MCF 10A (cell line): Measurements from ENCODE around the gene ELK3. TPM values are rescaled to one million over a fixed set of nuclear protein-coding genes. Genes with fewer than 3 reads are reported as not detected.

ENCODE experiments used
- BruUV-seq: library from RNA; stranded (reverse); fragments of 400-500 nt; replicated peaks from 2 replicates; lab custom pipeline; 2021; lab: Mats Ljungman, UMichigan
- CTCF ChIA-PET: fragments of 300-600 bp; sonication (Branson Sonifier 250); formaldehyde crosslinking; extraction: SDS; loops from one replicate; lab custom pipeline; 2021; ENCODE audit warnings: antibody characterized with exemption, inconsistent platforms; lab: Yijun Ruan, JAX
- POLR2A ChIA-PET: fragments of 300-600, 350-650 bp; sonication (Branson Sonifier 250); formaldehyde crosslinking; extraction: SDS; loops from one replicate; lab custom pipeline; 2020; ENCODE audit warnings: antibody characterized with exemption, inconsistent platforms; lab: Yijun Ruan, JAX
- DNase-seq: peaks from one replicate; pipeline ENCODE4 v3.0.0-alpha.2; 2018; ENCODE audit not compliant: unreplicated experiment
- H3K27ac Mint-ChIP-seq: one replicate; pipeline ENCODE4 v1.8.0; 2022; ENCODE audit warnings: mild to moderate bottlenecking, low read depth, mixed read lengths; ENCODE audit not compliant: unreplicated experiment
- H3K27me3 Mint-ChIP-seq: one replicate; pipeline ENCODE4 v1.8.0; 2022; ENCODE audit warnings: mixed read lengths; ENCODE audit not compliant: insufficient read depth, unreplicated experiment
- H3K36me3 Mint-ChIP-seq: one replicate; pipeline ENCODE4 v1.8.0; 2022; ENCODE audit warnings: mild to moderate bottlenecking, moderate library complexity, mixed read lengths; ENCODE audit not compliant: insufficient read depth, unreplicated experiment
- H3K4me1 Mint-ChIP-seq: one replicate; pipeline ENCODE4 v1.8.0; 2022; ENCODE audit warnings: mixed read lengths; ENCODE audit not compliant: insufficient read depth, unreplicated experiment
- H3K4me3 Mint-ChIP-seq: one replicate; pipeline ENCODE4 v1.8.0; 2022; ENCODE audit warnings: mild to moderate bottlenecking, moderate library complexity, mixed read lengths; ENCODE audit not compliant: unreplicated experiment
- H3K9me3 Mint-ChIP-seq: one replicate; pipeline ENCODE4 v1.8.0; 2022; ENCODE audit warnings: mixed read lengths; ENCODE audit not compliant: unreplicated experiment
- intact Hi-C: fragments of 100-400 bp; cut with micrococcal nuclease; formaldehyde crosslinking; loops from 2 replicates; pipeline ENCODE4 v1.14.1; 2022
- total RNA-seq: library from RNA; stranded (reverse); gene quantifications from 2 replicates; pipeline ENCODE4 v1.2.3, GENCODE V29; 2022
- TF ChIP-seq, protein P1 (sequence below): fragments of 200-600 bp; IDR thresholded peaks from one replicate; pipeline ENCODE4 v1.8.0; 2022; ENCODE audit warnings: antibody characterized with exemption, mild to moderate bottlenecking; ENCODE audit not compliant: unreplicated experiment

Gene ELK3
- total RNA-seq, 1 experiment from 2014 or later = 50.1 TPM

DNA sequence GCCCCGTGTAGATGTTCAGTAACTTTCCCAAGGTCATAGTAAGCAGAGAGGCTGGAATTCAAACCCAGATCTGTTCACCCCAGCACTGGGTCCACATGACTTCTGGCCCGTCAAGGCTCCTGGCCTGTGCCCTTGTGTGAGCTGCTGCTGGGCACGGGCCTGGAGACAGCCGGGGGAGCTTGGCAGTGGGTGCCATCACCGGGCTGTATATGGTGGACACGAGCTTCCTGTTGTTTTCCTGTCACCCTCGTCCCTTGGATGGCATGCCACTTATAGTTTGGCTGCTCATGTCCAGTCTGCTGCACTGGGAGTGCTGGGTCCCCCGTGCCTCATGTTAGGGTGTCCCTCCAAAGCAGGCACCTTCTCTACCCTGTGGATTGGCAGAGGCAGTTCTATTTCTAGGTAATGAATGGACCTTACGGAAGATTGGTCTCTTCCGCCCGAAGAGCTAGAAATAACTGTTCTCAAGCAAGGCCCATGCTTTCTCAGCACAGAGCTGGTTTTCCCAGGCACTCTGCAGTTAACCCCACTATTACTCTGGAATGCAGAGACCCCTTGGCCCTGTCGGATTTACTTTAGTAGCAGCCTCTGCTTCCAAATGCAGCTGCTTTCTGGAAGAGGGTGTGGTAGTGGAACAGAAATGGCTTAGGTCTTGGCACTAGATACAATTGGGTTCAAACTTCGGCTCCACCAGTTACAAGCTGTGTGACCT is 44.3 kb downstream of the ELK3 start:
- Mint-ChIP-seq H3K4me1 (peaks cover 53% of the 10 kb centered on the region), H3K27ac (peak overlapping the region; percentile 95), H3K36me3 (peaks cover 42% of the 10 kb centered on the region), H3K27me3 (no peaks in the 10 kb centered on the region), H3K9me3 (no peaks in the 10 kb centered on the region), H3K4me3 (no peak overlapping the region)
- DNase-seq = no peak
- intact Hi-C loops = no loop called here
- TF ChIP-seq, protein P1, sequence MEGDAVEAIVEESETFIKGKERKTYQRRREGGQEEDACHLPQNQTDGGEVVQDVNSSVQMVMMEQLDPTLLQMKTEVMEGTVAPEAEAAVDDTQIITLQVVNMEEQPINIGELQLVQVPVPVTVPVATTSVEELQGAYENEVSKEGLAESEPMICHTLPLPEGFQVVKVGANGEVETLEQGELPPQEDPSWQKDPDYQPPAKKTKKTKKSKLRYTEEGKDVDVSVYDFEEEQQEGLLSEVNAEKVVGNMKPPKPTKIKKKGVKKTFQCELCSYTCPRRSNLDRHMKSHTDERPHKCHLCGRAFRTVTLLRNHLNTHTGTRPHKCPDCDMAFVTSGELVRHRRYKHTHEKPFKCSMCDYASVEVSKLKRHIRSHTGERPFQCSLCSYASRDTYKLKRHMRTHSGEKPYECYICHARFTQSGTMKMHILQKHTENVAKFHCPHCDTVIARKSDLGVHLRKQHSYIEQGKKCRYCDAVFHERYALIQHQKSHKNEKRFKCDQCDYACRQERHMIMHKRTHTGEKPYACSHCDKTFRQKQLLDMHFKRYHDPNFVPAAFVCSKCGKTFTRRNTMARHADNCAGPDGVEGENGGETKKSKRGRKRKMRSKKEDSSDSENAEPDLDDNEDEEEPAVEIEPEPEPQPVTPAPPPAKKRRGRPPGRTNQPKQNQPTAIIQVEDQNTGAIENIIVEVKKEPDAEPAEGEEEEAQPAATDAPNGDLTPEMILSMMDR = no peak
- ChIA-PET CTCF (interaction anchor here (0.5 to 2.4 kb wide), 6 partner anchors 10 to 626 kb away, joined by 3 to 15 read pairs (median 4); no protein-coding TSS in a partner anchor), POLR2A (interaction anchor here (0.8 to 3.3 kb wide), 13 partner anchors 9 to 172 kb away, joined by 3 to 40 read pairs (median 4); partner anchors contain the start of gene CDK17)
- BruUV-seq = no TSS peak

DNA sequence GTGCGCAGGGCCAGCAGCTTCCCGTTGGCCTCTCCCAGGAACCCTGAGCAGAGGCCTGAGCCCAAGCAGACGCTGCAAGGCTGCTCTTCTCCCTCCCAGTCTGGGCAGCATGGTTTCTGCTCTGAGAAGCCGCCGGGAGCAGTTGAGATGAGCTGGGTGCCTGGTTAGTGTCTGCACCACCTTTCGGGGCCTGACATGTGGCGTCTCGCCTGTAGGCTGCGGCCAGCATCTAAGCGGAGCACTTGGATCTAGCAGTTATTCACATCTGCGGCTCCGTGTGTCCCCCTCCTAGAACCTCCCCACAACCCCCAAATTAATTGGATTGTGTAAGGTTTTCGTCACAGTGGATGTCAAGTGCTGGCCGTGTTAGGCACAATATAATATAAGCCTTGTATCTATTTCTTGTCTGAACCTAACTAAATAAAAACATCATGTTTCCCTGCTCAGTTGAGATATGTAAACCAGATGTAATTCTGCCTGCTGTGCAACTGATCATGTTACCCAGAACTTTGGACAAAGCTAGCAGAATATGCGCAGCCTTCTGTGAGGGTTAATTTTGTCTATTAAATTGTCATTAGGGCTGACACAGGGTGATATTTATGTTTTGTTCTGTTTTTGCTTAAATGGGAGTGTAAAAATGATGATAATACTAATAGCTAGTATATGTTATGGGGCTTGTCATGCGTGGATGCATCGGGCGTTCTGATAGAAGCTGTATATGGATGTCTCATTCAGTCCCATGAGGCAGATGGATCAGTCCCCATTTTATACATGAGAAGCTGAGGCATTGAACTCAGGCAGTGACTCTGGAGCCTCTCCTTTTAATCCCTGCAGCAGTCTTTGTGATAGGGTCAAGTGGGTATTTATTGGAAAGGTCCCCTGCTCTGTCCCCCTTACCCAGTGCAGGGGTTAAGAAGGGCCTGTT is 45.8 kb downstream of the ELK3 start:
- Mint-ChIP-seq H3K4me1 (peaks cover 40% of the 10 kb centered on the region), H3K9me3 (no peaks in the 10 kb centered on the region), H3K27ac (peak overlapping the region; percentile 75), H3K27me3 (no peaks in the 10 kb centered on the region), H3K36me3 (peaks cover 38% of the 10 kb centered on the region), H3K4me3 (no peak overlapping the region)
- ChIA-PET CTCF (interaction anchor here (0.6 to 1.3 kb wide), 6 partner anchors 14 to 159 kb away, joined by 3 to 5 read pairs (median 3); no protein-coding TSS in a partner anchor), POLR2A (interaction anchor here (1.7 to 3.3 kb wide), 3 partner anchors 9 to 160 kb away, joined by 4 to 40 read pairs (median 24); partner anchors contain the start of gene CDK17)
- intact Hi-C loops = no loop called here
- no TSS peak for BruUV-seq
- no peak for DNase-seq
- TF ChIP-seq, protein P1 = no peak

DNA sequence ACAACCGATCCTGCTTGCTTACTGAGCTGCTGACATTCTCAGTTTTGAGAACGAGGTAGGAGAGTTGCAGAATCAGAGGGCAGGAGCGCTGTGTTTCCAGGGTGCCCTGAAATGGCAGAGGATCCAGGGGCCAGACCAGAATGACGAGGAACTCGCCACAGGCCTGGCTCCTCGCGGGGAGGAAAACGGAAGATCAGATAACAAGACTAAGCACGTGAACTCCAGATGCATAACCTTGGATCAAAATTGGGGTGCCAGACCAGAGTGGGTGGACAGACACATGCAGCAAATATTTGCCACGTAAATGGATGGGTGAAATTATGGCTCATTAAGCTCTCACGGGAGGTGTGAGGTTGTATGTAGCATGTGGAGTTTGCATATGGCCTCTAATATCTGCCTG is 46.5 kb downstream of the ELK3 start:
- BruUV-seq = no TSS peak
- no peak for DNase-seq
- ChIA-PET POLR2A (interaction anchor here (0.6 kb wide), 1 partner anchor 205 kb away, joined by 3 read pairs; the partner anchor contains the start of gene LTA4H), CTCF (interaction anchor here (0.6 to 1.3 kb wide), 4 partner anchors 26 to 159 kb away, joined by 3 to 5 read pairs (median 3); no protein-coding TSS in a partner anchor)
- H3K4me3 Mint-ChIP-seq = no peak overlapping the region
- TF ChIP-seq, protein P1 = no peak
- no peaks in the 10 kb centered on the region for H3K9me3 Mint-ChIP-seq
- peaks cover 40% of the 10 kb centered on the region for H3K36me3 Mint-ChIP-seq
- intact Hi-C loops = no loop called here
- peaks cover 34% of the 10 kb centered on the region for H3K4me1 Mint-ChIP-seq
- H3K27me3 Mint-ChIP-seq = no peaks in the 10 kb centered on the region
- H3K27ac Mint-ChIP-seq = peak overlapping the region; percentile 75
